HG03139 (cell line): ENCODE data around the gene FTO.

Experiments
- ATAC-seq: cut with Tn5 transposase; IDR thresholded peaks from one replicate; pipeline ENCODE4 v1.9.1; 2021; ENCODE audit not compliant: unreplicated experiment

FTO gene

DNA sequence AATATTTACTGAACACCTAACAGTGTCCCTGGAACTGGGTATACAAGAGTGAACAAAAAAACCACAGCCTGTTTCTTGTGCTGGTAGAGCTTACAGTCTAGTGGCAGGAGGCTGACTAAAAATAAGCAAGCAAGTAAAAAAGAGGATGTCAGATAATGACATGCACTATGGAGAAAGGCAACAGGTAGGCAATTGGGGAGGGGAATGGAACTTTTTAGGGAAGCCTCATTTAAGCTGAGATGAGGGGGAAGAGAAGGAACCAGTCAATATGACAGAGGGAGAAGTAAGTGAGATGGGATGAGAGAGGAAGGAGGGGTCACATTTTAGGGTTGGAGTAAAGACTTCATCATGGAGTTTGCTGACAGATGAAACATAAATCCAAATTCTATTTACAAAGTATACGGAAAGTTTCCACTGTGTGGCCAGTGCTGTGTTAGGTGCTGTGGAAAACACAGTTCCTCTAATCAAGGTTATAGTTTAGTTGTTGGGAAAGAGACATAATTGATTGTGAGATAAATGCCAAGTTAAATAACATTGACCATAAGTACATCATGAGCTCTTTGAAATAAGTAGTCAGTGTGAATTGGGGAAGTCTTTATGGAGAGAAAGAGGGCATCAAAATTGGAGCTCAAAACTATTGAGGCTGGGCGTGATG lies 251.4 kb downstream of the FTO start:
- no peak for ATAC-seq

DNA sequence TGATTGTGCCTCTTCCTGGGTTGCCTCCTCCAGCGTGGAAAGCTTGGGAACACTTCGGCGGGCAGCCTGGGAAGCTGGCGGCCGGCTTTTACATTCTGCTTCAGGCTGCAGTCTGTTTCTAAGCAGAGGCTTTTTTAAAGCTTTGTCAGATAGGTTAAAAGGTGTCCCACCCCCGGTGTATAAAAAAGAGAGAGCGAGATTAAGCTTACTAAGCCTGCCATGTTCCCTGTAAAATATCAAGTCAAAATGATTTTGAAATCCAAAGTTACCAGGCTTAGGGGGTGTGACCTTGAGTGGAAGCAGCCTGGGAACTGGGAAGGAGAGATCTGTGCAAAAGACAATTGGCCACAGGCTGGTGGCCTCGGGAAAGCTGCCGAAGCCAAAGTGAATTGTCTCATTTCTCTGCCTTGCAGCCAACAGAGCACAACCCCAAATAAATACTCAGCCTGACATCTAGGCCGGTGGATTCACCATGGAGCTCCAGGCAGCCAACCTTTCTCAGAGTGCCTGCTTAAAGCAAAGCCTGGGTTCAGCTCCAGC lies 254.5 kb downstream of the FTO start:
- no peak for ATAC-seq

DNA sequence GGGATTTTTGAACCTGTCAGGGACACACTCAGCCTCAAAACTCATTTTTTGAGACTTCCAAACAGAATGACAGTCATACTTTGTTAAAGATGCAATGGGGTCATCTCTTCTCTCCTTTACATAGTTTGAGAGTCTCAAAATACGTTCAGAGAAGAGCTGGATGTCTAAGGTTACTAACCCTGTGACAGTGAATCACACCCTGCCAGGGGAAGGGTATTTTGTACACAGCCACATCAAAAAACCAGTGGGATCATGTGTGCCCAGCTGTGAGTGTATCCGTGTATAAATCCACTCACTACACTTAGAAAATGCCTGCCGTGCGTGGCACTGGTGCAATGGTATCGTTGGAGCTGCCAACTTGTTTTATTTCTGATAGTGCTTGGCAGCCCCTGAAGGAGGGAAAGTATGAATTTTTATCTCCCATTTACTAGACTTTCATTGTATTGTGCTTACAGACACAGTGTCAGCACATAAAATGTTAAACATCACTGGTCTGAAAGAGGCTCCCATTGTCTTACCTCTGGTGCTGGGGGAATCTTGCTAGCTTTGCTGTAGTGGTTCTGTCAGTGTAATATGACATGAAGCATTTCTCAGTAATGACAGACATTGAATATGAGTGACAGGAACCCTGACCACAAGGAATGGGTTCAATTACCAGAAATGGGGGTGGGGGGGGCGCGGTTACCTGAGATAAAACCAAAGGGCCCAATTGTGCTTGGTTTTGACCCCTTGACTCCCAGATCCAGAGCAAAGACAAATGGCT lies 256.3 kb downstream of the FTO start:
- no peak for ATAC-seq

DNA sequence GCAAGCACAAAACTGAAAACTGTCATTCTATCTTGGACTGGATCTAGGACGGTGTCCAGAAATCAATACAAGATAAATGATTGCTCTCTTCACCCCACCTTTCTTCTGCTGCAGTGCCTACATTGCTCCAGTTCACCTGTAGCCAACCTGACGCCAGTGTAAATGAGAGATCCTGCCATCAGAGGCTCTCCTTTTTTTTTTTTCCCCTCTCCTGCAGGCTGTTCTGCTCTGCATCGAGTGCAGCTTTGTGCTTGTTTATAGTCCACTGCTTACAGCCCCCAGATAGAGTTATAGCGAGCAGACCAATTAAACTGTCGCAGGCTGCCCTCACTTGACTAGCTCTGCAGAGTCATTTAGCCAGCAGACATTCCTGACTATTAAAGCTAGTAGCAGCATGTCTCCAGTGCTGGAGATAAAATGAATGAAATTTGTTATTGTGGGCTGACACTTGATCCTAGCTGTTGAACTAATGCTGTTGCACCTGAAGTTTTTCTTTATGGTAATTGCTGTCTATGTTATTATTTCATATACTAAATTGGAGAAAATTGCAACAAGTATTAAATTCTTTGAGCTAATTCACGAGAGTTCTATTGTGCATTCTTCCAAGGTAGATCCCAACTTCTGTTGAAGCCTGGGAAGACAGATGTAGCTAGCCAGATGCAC lies 257.1 kb downstream of the FTO start:
- no peak for ATAC-seq

DNA sequence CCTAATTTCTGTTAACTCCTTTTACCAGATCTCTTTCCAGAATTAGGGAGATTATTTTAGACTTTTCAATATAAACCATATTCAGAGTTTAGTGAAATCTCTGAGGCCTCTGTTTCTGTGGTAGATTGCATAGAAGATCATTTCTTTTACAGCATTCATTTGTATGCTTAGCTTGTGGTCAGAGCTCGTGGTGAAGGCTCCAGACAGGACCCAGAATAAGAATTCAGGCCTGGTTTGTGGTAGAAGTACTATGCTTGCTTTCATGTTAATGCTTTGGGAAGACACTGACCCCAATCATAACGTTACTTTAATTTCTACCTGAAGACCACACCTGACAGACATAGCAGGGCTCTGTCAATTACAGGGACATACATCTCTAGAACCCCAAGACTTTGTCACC lies 258.1 kb downstream of the FTO start:
- no peak for ATAC-seq

DNA sequence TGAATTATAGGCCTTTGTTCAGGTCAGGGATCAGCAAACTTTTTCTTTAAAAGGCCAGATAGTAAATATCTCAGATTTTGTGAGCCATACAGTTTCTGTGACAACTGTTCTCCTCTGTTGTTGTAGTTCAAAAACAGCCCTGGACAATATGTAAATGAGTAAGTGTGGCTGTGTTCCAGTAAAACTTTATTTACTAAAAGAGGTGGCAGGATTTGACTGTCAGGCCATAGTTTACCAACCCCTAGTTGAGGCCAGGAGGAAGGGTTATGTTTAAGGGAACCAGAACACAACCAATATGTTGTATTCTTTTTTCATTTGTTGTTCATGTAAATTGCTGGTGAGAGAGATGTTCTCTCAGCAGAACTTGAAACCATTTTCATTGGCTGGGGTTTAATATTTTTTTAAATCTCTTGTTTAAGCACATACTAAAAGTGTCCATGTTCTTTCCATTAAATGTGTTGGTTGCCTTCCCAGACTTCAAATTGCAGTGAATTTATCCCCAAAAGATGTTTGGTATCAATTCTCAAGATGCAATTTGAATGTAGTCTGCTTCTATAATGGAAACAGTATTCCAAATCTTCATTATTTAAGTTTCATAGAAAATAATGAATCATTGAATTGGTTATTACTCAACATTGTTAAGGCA lies 260.3 kb downstream of the FTO start:
- ATAC-seq = no peak

DNA sequence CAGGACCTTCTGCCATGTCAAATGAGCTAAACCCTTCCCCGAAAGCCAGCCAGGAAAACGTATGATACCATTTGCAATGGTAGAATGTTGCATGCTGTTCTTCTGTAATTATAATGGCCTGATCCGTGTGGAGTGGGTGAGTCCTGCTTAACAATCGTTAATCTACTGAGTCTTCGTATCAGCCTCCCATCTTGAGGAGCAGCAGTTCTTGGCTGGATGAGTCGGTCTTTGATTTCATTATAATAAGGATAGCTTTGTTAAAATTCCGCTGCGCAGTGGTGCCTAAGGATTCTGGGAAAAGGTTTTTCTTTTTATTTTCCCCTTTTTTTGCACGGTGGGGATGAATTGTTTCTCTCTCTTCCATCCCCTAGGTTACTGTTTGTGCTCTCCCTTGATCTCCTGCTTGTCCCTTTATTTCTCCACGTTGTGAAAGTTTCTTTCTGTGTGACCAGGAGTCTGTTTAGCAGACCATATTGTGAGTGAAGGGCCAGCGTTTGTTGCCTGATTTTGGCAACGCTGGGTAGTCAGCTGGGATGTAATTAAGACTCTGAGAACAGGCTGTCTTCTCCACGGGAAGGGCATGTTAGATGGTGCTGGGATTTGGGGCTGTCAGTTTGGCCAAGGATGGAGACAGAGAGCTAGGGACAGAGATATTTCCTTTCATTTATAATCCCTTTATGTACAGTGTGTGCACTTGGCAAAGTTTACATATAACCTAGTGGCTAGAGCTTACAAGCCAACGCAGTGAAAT lies 263.0 kb downstream of the FTO start:
- ATAC-seq = no peak

DNA sequence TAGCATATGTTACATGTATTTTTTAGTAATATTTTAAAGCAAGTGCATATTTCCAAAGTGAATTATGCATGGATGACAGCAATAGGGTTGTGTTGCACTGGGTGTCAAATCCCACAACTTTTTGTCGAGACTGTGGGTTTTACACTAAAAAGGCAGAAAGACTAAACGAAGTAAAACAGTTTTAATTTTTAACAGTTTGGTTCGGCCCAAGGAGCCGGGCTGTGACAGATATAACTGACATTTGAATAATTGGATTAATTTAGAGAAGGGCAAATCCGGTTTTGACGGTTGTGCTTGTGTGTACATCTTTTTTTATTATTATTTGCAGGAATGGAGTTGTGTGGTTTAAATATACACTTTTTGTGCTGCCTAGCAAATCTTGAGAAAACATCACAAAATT lies 263.6 kb downstream of the FTO start:
- ATAC-seq = no peak

DNA sequence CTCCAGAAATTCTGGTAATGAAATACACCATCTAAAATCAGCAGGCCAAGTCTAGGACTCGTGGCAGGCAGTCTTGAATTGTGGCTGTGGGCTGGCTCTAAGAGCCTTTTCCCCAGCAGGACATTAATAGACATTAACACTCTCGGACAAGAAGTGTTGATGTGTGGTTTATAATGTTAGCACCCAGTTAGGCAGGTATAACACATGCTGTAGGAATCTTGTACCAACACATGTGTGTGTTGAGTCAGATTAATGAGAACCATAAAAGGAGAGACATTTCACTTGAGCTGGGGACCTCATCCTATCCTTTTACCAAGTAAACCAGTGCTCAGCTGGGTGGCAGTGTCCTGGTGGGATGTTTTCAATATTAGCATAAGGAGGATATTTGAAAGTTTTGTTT lies 264.5 kb downstream of the FTO start:
- no peak for ATAC-seq

DNA sequence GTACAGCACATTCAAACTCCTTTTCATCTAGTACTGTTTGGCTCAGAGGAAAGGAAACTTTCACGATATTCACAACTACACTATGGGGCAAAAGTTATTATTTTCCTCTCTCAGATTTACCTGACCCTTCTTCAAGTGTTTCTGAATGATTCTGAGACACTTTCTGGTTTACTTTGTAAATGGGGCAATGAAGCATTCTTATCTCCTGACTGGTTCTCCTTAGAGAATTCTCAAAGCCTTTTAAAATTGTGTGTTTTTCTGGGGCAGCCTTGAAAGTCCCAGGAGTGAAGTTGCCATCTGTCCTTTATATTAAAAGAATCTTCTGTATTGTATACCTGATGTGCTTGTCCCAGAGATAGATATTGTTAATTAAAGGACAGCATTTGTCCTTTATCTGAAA lies 264.9 kb downstream of the FTO start:
- ATAC-seq = no peak

DNA sequence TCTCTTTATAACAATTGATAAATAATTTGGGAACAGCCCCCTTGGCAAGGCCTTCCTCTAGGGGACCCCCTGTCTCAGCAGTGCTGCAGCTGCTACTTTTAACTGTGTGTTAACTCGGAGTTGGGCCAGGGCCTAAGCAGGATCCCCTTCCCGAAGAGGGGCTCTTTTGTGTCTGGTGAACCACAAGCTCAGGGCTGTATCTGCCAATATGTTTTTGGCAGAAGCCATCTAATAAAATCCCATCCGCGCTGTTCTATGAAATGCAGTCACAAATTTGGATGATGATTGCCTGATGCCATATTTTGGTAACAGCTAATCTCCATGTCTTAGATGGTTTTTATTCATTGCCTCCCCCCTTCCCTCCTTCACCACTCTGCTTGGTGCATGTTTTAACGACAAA lies 267.7 kb downstream of the FTO start:
- no peak for ATAC-seq

DNA sequence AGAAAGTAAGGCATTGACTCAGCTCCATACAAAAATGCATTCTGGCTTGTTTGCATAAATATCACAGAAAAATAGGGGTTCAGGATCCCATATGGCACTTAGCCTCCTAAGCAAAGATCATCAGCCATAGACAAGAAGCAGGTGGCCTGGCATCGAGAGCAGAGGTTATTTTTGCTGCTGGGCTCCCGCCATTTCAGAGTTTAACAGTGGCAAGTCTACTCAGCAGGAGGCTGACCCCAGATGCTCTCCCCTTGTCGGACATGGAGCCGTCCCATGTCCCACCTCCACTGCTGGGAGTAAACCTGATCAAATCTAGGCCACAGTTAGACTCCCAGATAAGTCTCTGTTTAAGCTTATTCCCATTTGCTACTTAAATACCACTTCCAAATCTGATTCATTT lies 269.1 kb downstream of the FTO start:
- ATAC-seq = no peak

DNA sequence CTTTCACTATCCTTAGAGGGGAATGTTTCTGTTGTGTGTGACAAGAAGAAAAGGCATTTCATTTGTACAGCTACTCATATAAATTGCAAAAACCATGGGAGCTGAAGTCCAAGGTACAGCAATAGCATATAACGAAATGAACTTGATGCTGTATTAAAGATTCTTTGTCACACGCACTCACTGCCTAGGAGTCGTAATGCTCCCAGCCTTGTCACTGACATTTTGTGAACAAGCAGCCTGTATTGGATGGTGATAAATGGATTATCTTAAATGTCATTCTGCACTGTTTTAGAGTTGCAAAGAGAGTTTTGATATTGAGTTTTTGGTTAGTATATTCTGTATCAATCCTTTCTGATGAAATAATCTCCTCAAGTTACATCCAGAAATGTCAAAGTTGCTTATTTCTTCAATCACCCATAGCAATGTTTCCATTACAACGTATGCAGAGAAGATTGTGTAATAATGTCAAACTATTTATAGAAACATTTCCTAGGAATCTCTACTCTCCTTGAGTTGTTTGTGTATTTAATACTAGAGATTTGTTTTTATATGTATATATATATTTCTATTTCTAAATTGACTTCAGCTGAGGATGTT lies 270.6 kb downstream of the FTO start:
- ATAC-seq = no peak

DNA sequence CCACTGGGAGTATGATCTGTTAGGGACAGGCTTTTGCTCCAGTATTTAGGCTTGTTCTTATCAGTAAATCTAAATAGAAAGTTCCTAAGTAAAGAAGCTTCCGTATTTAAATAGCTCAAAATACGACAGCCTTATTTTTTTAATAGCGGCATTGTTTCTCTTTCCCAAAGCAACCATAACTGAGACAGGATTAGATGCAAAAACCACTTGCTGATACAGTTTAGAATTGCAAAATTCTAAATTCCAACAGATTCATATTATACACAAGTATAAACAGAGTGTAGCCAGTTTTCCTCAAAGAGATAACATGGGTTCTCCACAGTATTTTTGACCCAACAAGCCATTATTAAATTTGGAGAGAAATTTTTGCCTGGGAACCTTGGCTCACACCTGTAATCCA lies 276.7 kb downstream of the FTO start:
- no peak for ATAC-seq

DNA sequence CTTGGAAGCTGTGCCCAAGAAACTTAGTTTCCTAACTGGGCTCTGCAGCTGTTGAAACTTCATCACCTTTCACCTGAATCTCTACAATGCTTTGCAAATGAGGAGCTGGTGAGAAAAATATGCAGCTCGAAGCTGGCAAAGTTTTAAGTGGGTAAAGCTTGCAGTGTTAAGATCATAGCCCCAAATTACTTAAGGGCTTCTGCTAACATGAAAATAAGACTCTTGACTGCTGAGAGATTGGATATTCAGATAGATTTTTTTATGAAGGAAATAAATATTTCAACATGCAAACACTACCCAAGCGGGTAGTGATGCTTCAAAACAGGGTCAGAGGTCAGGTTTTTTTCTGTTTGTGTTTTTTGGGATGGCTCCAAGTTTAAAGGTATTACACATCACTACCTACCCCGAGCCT lies 278.7 kb downstream of the FTO start:
- no peak for ATAC-seq

DNA sequence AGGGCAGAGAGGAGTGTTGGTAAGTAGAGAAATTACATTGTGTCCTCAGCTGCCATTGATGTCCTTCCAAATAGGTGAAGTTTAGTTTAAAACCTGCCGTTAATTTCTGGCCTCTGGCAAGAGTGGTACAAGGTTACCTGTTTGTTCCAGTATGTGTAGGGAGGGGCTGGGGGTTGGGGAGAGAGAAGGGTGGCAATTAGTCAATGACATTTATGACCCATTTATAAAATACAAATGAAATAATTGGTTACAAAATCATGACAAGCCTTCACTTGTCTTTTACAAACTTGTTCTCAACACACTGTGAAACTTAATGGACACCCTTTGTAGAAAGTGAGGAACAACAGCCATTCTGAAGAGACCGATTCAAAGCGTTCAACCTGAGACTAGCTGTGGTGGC lies 281.0 kb downstream of the FTO start:
- ATAC-seq = no peak

DNA sequence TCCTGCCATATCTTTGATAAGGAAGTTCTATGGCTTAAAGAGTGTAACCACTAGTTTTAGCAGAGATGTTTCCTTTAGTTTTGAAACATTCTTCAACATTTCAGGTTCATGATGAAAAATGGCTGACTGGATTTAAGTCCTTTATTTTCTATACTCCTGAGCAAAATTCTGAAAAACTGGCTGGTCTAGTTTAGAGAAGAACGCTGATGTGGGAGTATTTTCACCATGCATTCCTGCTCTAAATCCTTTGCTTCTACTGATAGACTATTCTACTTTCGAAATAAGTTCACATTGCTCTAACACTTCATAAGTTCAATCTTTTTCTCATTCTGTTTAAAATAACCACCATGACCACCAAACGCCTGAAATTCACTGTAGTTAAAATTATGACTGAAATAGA lies 281.9 kb downstream of the FTO start:
- ATAC-seq = no peak

DNA sequence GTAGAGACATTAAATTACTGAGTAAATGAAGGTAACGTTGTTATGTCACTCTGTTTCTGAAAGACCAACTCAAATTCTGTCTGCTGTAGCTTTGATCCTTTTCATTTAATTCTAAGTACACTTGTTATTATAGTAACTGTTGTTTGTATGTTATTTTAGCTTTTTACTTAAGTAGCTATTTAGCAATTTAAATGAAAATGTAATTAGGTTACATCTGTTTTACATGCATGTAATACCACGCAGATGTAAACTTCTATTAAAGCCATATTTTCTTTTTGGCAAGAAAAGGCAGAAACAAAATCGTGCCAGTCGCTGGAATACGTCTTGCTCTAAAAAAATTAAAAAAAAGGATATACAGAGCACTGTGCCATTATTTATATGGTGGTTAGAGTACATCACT lies 282.8 kb downstream of the FTO start:
- no peak for ATAC-seq

DNA sequence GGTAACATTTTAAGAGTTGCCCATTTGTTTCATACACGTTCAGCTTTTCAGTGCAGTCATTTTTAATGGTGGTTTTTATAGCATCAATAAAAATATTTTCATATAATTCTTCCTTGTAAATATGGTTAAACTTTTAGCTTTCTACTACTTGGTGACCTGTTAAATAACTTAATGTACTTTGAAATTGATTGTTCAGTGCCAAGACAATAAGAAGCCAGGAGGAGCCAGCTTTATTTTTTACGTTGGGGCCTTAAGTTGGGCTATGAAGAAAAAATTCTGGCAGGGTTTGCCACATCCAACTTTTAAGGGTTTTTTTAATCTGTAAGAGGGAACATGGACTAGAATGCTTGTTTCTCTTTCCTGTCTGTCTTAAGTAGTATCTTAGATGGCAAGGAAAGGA lies 284.2 kb downstream of the FTO start:
- ATAC-seq = no peak

DNA sequence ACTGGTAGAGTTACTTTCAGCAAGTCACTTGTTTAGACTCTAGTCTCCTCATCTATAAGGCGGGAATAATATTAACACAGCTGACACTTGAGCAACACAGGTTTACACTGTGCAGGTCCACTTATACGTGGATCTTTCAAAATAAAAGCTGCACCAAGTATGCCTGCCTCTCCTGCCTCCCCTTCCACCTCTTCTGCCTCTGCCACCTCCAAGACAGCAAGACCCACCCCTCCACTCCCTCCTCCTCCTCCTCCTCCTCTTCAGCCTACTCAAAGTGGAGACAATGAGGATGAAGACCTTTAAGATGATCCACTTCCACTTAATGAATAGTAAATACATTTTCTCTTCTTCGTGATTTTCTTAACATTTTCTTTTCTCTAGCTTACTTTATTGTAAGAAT lies 285.6 kb downstream of the FTO start:
- no peak for ATAC-seq
